Effector memory CD8-positive, alpha-beta T cell (primary cell): ENCODE results near the gene MEX3D.

ENCODE experiments used
- ATAC-seq: fragments of 150-1000 bp; cut with Tn5 transposase; replicated peaks from 2 replicates; pipeline ENCODE4 v1.10.0; 2021; ENCODE audit warnings: mild to moderate bottlenecking, moderate library complexity
- DNase-seq, 3 experiments: peaks; one replicate each; pipeline ENCODE4 v3.0.0; 2021
- H3K27ac Mint-ChIP-seq, 2 donors: one replicate each; pipeline ENCODE4 v1.8.0; 2022; ENCODE audit warnings: mild to moderate bottlenecking in 2 of 2, mixed read lengths in 2 of 2, moderate library complexity in 2 of 2
- H3K27me3 Mint-ChIP-seq, 2 donors: one replicate each; pipeline ENCODE4 v1.8.0; 2022; ENCODE audit warnings: mixed read lengths in 2 of 2
- H3K36me3 Mint-ChIP-seq: one replicate; pipeline ENCODE4 v1.8.0; 2022; ENCODE audit warnings: mild to moderate bottlenecking, moderate library complexity, mixed read lengths; ENCODE audit not compliant: insufficient read depth
- H3K4me1 Mint-ChIP-seq, 2 donors: one replicate each; pipeline ENCODE4 v1.8.0; 2022; ENCODE audit warnings: low read depth in 2 of 2, mixed read lengths in 2 of 2
- H3K4me3 Mint-ChIP-seq, 2 donors: one replicate each; pipeline ENCODE4 v1.8.0; 2022; ENCODE audit warnings: mild to moderate bottlenecking in 2 of 2, mixed read lengths in 2 of 2, moderate library complexity in 2 of 2
- H3K9me3 Mint-ChIP-seq, 2 donors: one replicate each; pipeline ENCODE4 v1.8.0; 2022; ENCODE audit warnings: mixed read lengths in 2 of 2

Gene MEX3D

DNA sequence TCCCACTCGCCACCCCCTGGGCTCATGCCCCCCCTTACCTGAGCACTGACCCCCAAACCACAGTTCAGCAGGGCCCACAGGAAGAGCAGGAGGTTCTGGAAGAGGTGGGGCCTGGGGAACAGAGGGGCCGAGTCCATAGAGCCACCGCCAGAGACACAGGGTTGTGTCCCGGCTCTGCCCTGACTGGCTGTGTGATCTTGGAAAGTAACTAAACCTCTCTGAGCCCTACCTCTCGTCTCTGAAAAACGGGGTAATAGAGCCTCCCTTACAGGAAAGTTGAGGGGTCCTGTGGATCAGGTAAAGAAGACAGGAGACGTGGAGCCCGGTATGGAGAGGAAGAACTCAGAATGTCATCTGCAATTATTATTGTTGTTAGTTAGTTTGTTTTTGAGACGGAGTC, 57.3 kb downstream of the MEX3D start:
- DNase-seq (no peak), ATAC-seq (no peak)
- H3K4me1 Mint-ChIP-seq = peaks cover 7% of the 10 kb centered on the region in 2 donors
- no peaks in the 10 kb centered on the region for H3K9me3 Mint-ChIP-seq
- peaks cover 7% of the 10 kb centered on the region for H3K36me3 Mint-ChIP-seq
- no peak overlapping the region for H3K27ac Mint-ChIP-seq
- peaks cover 0 to 19% of the 10 kb centered on the region in 2 donors for H3K27me3 Mint-ChIP-seq
- no peak overlapping the region for H3K4me3 Mint-ChIP-seq

DNA sequence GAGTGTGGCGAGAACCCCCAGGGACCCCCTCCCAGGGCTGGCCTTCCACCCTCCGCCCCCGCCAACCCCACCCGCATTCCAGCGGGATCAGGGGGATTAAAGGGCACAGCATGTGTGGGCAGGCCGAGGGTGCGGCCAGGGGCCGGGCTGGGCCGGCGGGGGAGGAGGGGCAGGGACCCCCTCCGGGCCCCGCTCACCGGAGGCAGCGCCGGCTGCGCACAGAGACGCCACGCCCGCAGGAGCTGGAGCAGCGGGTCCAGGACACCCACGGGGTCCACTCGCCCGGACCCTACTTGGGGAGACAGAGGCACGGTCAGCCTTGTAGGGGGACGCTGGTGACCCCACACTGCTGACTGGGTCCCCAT, 57.7 kb downstream of the MEX3D start:
- peaks cover 0 to 23% of the 10 kb centered on the region in 2 donors for H3K27me3 Mint-ChIP-seq
- ATAC-seq (no peak), DNase-seq (no peak)
- peaks cover 8% of the 10 kb centered on the region for H3K36me3 Mint-ChIP-seq
- no peak overlapping the region for H3K27ac Mint-ChIP-seq
- no peaks in the 10 kb centered on the region for H3K9me3 Mint-ChIP-seq
- peaks cover 7% of the 10 kb centered on the region in 2 donors for H3K4me1 Mint-ChIP-seq
- no peak overlapping the region for H3K4me3 Mint-ChIP-seq

DNA sequence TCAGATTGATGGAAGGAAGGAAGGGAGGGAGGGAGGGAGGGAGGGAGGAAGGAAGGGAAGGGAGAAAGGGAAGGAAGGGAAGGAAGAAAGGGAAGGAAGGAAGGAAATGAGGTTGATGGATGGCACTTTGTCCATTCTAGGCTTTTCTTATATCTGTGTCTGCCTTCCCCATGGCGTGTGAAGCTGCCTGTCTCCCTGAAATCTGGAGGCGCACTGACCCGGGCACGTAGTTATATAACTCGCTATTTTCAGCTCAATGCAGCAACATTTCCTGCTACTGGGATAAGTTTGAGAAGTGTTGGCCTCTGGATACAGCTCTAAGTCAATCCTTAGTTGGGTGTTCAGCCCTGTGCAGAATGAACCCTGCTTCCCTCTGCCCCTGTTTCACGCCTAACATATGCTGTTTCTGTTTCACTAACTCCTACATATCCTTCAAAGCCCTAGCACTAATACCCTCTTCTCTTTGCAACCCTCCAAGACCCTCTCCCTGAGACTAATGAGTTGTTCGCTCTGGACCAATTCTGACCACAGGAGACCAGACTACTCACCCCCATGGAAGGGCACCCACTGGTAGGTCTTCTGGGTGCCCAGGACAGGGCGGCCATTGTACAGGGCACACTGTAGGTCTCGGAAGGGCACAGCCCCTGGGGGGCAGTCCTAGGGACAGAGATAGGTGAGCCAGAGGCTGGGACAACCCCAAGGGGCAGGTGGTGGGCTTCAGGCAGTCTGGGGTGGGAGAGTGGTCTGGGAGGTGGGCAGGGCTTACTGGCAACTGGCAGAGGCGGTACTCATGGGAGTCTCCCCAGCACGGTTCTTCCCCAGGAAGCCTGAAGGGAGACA, 58.3 kb downstream of the MEX3D start:
- no peak for ATAC-seq
- no peak overlapping the region for H3K4me3 Mint-ChIP-seq
- peaks cover 10% of the 10 kb centered on the region for H3K36me3 Mint-ChIP-seq
- H3K27me3 Mint-ChIP-seq = peaks cover 0 to 28% of the 10 kb centered on the region in 2 donors
- peaks cover 7% of the 10 kb centered on the region in 2 donors for H3K4me1 Mint-ChIP-seq
- no peaks in the 10 kb centered on the region for H3K9me3 Mint-ChIP-seq
- no peak overlapping the region for H3K27ac Mint-ChIP-seq
- no peak for DNase-seq

GRCh38 chr19:1508507-1508856, 59.6 kb downstream of the MEX3D start:
- no peak for DNase-seq
- no peaks in the 10 kb centered on the region for H3K9me3 Mint-ChIP-seq
- H3K27me3 Mint-ChIP-seq = peaks cover 0 to 33% of the 10 kb centered on the region in 2 donors
- peak overlapping the region in 1 of 2 donors; percentile 91 for H3K4me3 Mint-ChIP-seq
- H3K4me1 Mint-ChIP-seq = peaks cover 7 to 9% of the 10 kb centered on the region in 2 donors
- no peak for ATAC-seq
- no peak overlapping the region for H3K27ac Mint-ChIP-seq
- peaks cover 10% of the 10 kb centered on the region for H3K36me3 Mint-ChIP-seq

- H3K4me1 Mint-ChIP-seq = peaks cover 7 to 11% of the 10 kb centered on the region in 2 donors
- DNase-seq (peak; percentile 87 to 92 (median 88)), ATAC-seq (peak; percentile 94)
- H3K4me3 Mint-ChIP-seq = peak overlapping the region; percentile 81 to 91
- peak overlapping the region; percentile 81 to 91 for H3K27ac Mint-ChIP-seq
- peaks cover 2 to 39% of the 10 kb centered on the region in 2 donors for H3K27me3 Mint-ChIP-seq
- H3K36me3 Mint-ChIP-seq = peaks cover 10% of the 10 kb centered on the region
- H3K9me3 Mint-ChIP-seq = no peaks in the 10 kb centered on the region
These were observed 60.2 kb downstream of the MEX3D start for GRCh38 chr19:1507763-1508506.

DNA sequence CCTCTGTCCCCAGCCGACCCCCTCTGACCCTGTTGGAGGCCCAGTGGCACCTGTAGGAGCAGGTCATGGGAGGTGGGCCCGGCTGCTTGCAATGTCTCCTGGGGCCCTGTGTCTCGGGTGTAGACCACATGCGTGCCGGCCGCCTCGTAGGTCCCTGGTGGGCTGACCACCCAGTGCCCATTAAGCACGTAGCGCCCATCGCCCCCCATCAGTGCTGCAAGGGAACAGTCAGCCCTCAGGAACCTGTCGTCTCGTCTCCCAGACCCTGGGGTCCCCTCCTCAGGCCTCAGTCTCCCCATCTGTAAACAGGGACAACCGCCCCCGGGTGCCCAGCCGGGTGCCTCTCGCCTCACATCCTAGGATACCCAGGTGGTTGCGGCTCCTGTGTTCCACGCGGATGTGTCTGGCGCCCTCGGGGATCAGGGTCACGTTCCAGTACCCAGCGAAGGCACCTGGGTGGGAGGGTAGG, 60.9 kb downstream of the MEX3D start:
- peaks cover 10% of the 10 kb centered on the region for H3K36me3 Mint-ChIP-seq
- ATAC-seq (no peak), DNase-seq (no peak)
- H3K27ac Mint-ChIP-seq = peak overlapping the region; percentile 81 to 91
- peak overlapping the region; percentile 81 to 91 for H3K4me3 Mint-ChIP-seq
- H3K27me3 Mint-ChIP-seq = peaks cover 7 to 43% of the 10 kb centered on the region in 2 donors
- H3K4me1 Mint-ChIP-seq = peaks cover 7 to 11% of the 10 kb centered on the region in 2 donors
- H3K9me3 Mint-ChIP-seq = no peaks in the 10 kb centered on the region

GRCh38 chr19:1505991-1506881, 61.9 kb downstream of the MEX3D start:
- Mint-ChIP-seq H3K36me3 (peaks cover 10% of the 10 kb centered on the region), H3K9me3 (no peaks in the 10 kb centered on the region), H3K27me3 (peaks cover 7 to 43% of the 10 kb centered on the region in 2 donors), H3K4me3 (no peak overlapping the region), H3K27ac (peak overlapping the region; percentile 35 to 56), H3K4me1 (peaks cover 7 to 11% of the 10 kb centered on the region in 2 donors)
- ATAC-seq (no peak), DNase-seq (no peak)

GRCh38 chr19:1505012-1505411, 63.1 kb downstream of the MEX3D start:
- H3K4me1 Mint-ChIP-seq = peaks cover 7 to 11% of the 10 kb centered on the region in 2 donors
- H3K27me3 Mint-ChIP-seq = peaks cover 7 to 38% of the 10 kb centered on the region in 2 donors
- H3K4me3 Mint-ChIP-seq = no peak overlapping the region
- ATAC-seq (no peak), DNase-seq (no peak)
- peaks cover 10% of the 10 kb centered on the region for H3K36me3 Mint-ChIP-seq
- H3K27ac Mint-ChIP-seq = no peak overlapping the region
- no peaks in the 10 kb centered on the region for H3K9me3 Mint-ChIP-seq
